Neural cell (in vitro differentiated cells): ENCODE data around the gene CNFN. TPM values are rescaled to one million over a fixed set of nuclear protein-coding genes. Genes with fewer than 3 reads are reported as not detected.

ENCODE experiments used
- H2AFZ ChIP-seq: fragments of 200-600, 300-800 bp; sonication (generic), shearing (Covaris generic); 2 replicates; pipeline ENCODE4 v1.6.0; 2014; ENCODE audit warnings: low read depth, mild to moderate bottlenecking, antibody characterized with exemption, low read length, moderate library complexity
- H3F3A ChIP-seq: fragments of 200-600 bp; shearing (Covaris generic); 2 replicates; pipeline ENCODE4 v1.6.1; 2016; ENCODE audit warnings: mild to moderate bottlenecking, moderate library complexity, mixed read lengths, antibody characterized with exemption, low read length; ENCODE audit not compliant: insufficient read depth, poor library complexity, severe bottlenecking
- H3K27ac ChIP-seq: fragments of 200-600, 300-800 bp; sonication (generic), shearing (Covaris generic); 2 replicates; pipeline ENCODE4 v1.5.1; 2014; ENCODE audit warnings: mild to moderate bottlenecking, low read length, moderate library complexity
- H3K27me3 ChIP-seq: fragments of 300-800, 200-600 bp; sonication (generic), shearing (Covaris generic); 2 replicates; pipeline ENCODE4 v1.6.0; 2014; ENCODE audit warnings: mild to moderate bottlenecking, low read depth, low read length, moderate library complexity; ENCODE audit not compliant: insufficient read depth
- H3K36me3 ChIP-seq: fragments of 300-800, 200-600 bp; sonication (generic), shearing (Covaris generic); 2 replicates; pipeline ENCODE4 v1.5.1; 2014; ENCODE audit warnings: mild to moderate bottlenecking, antibody characterized with exemption, low read length, moderate library complexity; ENCODE audit not compliant: insufficient read depth
- H3K4me2 ChIP-seq: fragments of 300-800, 200-600 bp; sonication (generic), shearing (Covaris generic); 2 replicates; pipeline ENCODE4 v1.6.0; 2014; ENCODE audit warnings: mild to moderate bottlenecking, low read length
- H3K4me3 ChIP-seq: fragments of 300-800, 200-600 bp; sonication (generic), shearing (Covaris generic); 2 replicates; pipeline ENCODE4 v1.5.1; 2014; ENCODE audit warnings: mild to moderate bottlenecking, low read length, moderate library complexity
- H3K79me2 ChIP-seq: fragments of 200-600 bp; shearing (Covaris generic); replicated peaks from 2 replicates; pipeline ENCODE4 v1.6.0; 2014; ENCODE audit warnings: mild to moderate bottlenecking, low read length, moderate library complexity; ENCODE audit not compliant: insufficient read depth
- H3K9ac ChIP-seq: fragments of 300-800, 200-600 bp; sonication (generic), shearing (Covaris generic); 2 replicates; pipeline ENCODE4 v1.6.1; 2016; ENCODE audit warnings: mild to moderate bottlenecking, low read length, mixed read lengths
- H3K9me2 ChIP-seq: fragments of 200-600 bp; shearing (Covaris generic); 2 replicates; pipeline ENCODE4 v1.6.1; 2016; ENCODE audit warnings: mild to moderate bottlenecking, low read length, mixed read lengths; ENCODE audit not compliant: insufficient read depth
- H3K9me3 ChIP-seq: fragments of 200-600, 300-800 bp; sonication (generic), shearing (Covaris generic); 2 replicates; pipeline ENCODE4 v1.6.1; 2016; ENCODE audit warnings: mild to moderate bottlenecking, mixed run types, low read length, moderate library complexity, mixed read lengths
- H4K20me1 ChIP-seq: fragments of 200-600 bp; shearing (Covaris generic); 2 replicates; pipeline ENCODE4 v1.6.1; 2016; ENCODE audit warnings: mild to moderate bottlenecking, mixed run types; ENCODE audit not compliant: insufficient read depth
- EP300 ChIP-seq: fragments of 450-650 bp; conservative IDR thresholded peaks from 2 replicates; pipeline ENCODE4 v1.6.1; 2014; ENCODE audit warnings: antibody characterized with exemption, mild to moderate bottlenecking, moderate library complexity; ENCODE audit not compliant: poor library complexity, severe bottlenecking
- EZH2 ChIP-seq: fragments of 200-600, 300-800 bp; shearing (Covaris generic), sonication (generic); IDR thresholded peaks from 2 replicates; pipeline ENCODE4 v1.6.1; 2014; ENCODE audit warnings: antibody characterized with exemption, low read length, borderline replicate concordance, mild to moderate bottlenecking; ENCODE audit not compliant: insufficient read depth, poor library complexity, severe bottlenecking
- MXI1 ChIP-seq: fragments of 450-650 bp; conservative IDR thresholded peaks from 2 replicates; pipeline ENCODE4 v1.6.1; 2014; ENCODE audit warnings: antibody characterized with exemption, mild to moderate bottlenecking; ENCODE audit not compliant: poor library complexity, severe bottlenecking
- POLR2AphosphoS5 ChIP-seq: IDR thresholded peaks from 2 replicates; pipeline ENCODE4 v1.6.1; 2012
- RAD21 ChIP-seq: fragments of 450-650 bp; conservative IDR thresholded peaks from 2 replicates; pipeline ENCODE4 v1.6.1; 2014; ENCODE audit warnings: antibody characterized with exemption, mild to moderate bottlenecking, moderate library complexity
- SMC3 ChIP-seq: fragments of 450-650 bp; conservative IDR thresholded peaks from 2 replicates; pipeline ENCODE4 v1.6.1; 2014; ENCODE audit warnings: antibody characterized with exemption, mild to moderate bottlenecking, moderate library complexity; ENCODE audit not compliant: poor library complexity
- TAF1 ChIP-seq: IDR thresholded peaks from 2 replicates; pipeline ENCODE4 v1.6.1; 2012; ENCODE audit warnings: low read depth
- polyA plus RNA-seq: library from polyadenylated mRNA; depleted of rRNA; stranded (reverse); fragments of >200 nt; gene quantifications from 2 replicates; pipeline ENCODE4 v1.2.3, GENCODE V29; 2014
- TF ChIP-seq, protein P1 (sequence below): fragments of 450-650 bp; IDR thresholded peaks from 2 replicates; pipeline ENCODE4 v1.5.1; 2014; ENCODE audit warnings: antibody characterized with exemption, mild to moderate bottlenecking, moderate library complexity; ENCODE audit not compliant: poor library complexity, severe bottlenecking
- TF ChIP-seq, protein P2 (sequence below): IDR thresholded peaks from 2 replicates; pipeline ENCODE4 v1.6.1; 2012; ENCODE audit warnings: borderline replicate concordance

The CNFN gene
- polyA plus RNA-seq, 1 donor from 2014 or later, result not detected

DNA sequence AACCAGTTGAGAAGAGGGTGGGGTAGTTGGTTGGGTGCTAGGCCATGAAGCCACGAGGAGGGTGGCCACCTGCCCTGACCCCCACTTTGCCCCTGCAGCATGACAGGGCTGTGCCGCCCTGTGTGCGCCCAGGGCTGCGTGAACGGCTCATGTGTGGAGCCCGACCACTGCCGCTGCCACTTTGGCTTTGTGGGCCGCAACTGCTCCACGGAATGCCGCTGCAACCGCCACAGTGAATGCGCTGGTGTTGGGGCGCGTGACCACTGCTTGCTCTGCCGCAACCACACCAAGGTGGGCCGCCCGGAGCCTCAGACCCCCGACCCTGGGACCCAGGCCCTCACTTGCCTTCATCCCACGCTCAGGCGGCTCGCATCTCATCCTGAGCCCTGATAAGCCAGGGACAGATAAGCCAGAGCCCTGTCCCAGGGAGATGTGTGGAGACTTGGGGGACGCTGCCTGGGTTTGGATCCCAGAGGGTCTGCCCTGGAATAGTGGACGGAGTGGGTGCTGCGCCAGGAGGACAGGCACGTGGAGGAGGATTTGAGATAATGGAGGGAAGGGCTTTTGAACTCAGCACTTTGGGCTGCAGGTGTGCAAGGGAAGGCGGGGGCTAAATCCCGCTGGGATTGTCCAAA, 20.5 kb downstream of the CNFN start:
- H4K20me1 ChIP-seq, result no peaks in the 10 kb centered on the region
- no peak overlapping the region for H3K27ac ChIP-seq
- no peaks in the 10 kb centered on the region for H3K79me2 ChIP-seq
- no peaks in the 10 kb centered on the region for H3K9me2 ChIP-seq
- no peaks in the 10 kb centered on the region for H3K36me3 ChIP-seq
- H2AFZ ChIP-seq, result no peak overlapping the region
- H3K9ac ChIP-seq, result no peak overlapping the region
- no peaks in the 10 kb centered on the region for H3F3A ChIP-seq
- H3K4me2 ChIP-seq, result no peak overlapping the region
- no peak overlapping the region for H3K4me3 ChIP-seq
- no peaks in the 10 kb centered on the region for H3K9me3 ChIP-seq
- H3K27me3 ChIP-seq, result no peaks in the 10 kb centered on the region
- TF ChIP-seq EZH2, result no peak
- TF ChIP-seq, protein P1, sequence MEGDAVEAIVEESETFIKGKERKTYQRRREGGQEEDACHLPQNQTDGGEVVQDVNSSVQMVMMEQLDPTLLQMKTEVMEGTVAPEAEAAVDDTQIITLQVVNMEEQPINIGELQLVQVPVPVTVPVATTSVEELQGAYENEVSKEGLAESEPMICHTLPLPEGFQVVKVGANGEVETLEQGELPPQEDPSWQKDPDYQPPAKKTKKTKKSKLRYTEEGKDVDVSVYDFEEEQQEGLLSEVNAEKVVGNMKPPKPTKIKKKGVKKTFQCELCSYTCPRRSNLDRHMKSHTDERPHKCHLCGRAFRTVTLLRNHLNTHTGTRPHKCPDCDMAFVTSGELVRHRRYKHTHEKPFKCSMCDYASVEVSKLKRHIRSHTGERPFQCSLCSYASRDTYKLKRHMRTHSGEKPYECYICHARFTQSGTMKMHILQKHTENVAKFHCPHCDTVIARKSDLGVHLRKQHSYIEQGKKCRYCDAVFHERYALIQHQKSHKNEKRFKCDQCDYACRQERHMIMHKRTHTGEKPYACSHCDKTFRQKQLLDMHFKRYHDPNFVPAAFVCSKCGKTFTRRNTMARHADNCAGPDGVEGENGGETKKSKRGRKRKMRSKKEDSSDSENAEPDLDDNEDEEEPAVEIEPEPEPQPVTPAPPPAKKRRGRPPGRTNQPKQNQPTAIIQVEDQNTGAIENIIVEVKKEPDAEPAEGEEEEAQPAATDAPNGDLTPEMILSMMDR, result no peak
- TF ChIP-seq MXI1, result no peak
- no peak for TF ChIP-seq TAF1
- TF ChIP-seq, protein P2, sequence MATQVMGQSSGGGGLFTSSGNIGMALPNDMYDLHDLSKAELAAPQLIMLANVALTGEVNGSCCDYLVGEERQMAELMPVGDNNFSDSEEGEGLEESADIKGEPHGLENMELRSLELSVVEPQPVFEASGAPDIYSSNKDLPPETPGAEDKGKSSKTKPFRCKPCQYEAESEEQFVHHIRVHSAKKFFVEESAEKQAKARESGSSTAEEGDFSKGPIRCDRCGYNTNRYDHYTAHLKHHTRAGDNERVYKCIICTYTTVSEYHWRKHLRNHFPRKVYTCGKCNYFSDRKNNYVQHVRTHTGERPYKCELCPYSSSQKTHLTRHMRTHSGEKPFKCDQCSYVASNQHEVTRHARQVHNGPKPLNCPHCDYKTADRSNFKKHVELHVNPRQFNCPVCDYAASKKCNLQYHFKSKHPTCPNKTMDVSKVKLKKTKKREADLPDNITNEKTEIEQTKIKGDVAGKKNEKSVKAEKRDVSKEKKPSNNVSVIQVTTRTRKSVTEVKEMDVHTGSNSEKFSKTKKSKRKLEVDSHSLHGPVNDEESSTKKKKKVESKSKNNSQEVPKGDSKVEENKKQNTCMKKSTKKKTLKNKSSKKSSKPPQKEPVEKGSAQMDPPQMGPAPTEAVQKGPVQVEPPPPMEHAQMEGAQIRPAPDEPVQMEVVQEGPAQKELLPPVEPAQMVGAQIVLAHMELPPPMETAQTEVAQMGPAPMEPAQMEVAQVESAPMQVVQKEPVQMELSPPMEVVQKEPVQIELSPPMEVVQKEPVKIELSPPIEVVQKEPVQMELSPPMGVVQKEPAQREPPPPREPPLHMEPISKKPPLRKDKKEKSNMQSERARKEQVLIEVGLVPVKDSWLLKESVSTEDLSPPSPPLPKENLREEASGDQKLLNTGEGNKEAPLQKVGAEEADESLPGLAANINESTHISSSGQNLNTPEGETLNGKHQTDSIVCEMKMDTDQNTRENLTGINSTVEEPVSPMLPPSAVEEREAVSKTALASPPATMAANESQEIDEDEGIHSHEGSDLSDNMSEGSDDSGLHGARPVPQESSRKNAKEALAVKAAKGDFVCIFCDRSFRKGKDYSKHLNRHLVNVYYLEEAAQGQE, result no peak
- TF ChIP-seq EP300, result no peak
- TF ChIP-seq RAD21, result no peak
- no peak for TF ChIP-seq POLR2AphosphoS5
- TF ChIP-seq SMC3, result no peak

DNA sequence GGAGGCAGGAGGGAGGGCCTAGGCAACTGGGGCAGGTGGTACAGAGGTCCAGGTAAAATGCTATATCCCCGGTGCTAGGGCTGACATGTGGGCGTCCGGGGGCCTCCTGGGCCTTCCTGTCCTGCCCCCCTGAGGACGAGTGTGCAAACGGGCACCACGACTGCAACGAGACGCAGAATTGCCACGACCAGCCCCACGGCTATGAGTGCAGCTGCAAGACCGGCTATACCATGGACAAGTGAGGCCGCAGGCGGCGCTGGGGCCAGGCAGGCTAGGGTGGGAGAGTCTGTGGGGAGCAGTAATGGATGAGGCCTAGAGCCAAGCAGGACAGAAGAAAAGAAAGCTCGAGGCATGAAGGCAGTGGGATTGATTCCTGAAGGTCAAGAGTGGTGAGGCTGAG, 21.3 kb downstream of the CNFN start:
- Histone ChIP-seq H3K27ac (no peak overlapping the region), H3K27me3 (no peaks in the 10 kb centered on the region), H3K9me3 (no peaks in the 10 kb centered on the region), H3K9me2 (no peaks in the 10 kb centered on the region), H3F3A (no peaks in the 10 kb centered on the region), H3K36me3 (no peaks in the 10 kb centered on the region), H3K79me2 (no peaks in the 10 kb centered on the region), H3K9ac (no peak overlapping the region), H4K20me1 (no peaks in the 10 kb centered on the region), H3K4me3 (no peak overlapping the region), H3K4me2 (no peak overlapping the region), H2AFZ (no peak overlapping the region)
- no peak for TF ChIP-seq MXI1
- TF ChIP-seq POLR2AphosphoS5, result no peak
- no peak for TF ChIP-seq SMC3
- TF ChIP-seq EZH2, result no peak
- TF ChIP-seq, protein P1, result no peak
- no peak for TF ChIP-seq EP300
- TF ChIP-seq TAF1, result no peak
- TF ChIP-seq, protein P2, result no peak
- no peak for TF ChIP-seq RAD21
